ENCODE measurements around the gene MPPE1. TPM values are rescaled to one million over a fixed set of nuclear protein-coding genes. Genes with fewer than 3 reads are reported as not detected.

The MPPE1 gene
- total RNA-seq, 2 donors from 2014 or later, result 29.0 to 43.1 TPM

- DNase-seq, result no peak
- ATAC-seq, result no peak
- Histone ChIP-seq H3K27ac (no peak overlapping the region), H3K36me3 (replicated peaks in 1 of 2; ENCODE audit: insufficient read depth in 1 of 2, low read depth in 2 of 2) (no peaks in the 10 kb centered on the region), H3K4me1 (no peaks in the 10 kb centered on the region), H3K4me3 (no peak overlapping the region), H3K9me3 (no peaks in the 10 kb centered on the region), H3K27me3 (no peaks in the 10 kb centered on the region)
- WGBS, 2 donors, result 76 to 80% methylated on average over 11 to 12 of the region's 12 CpGs
- intact Hi-C loops (cut with DNase I), result no loop called here
- TF ChIP-seq CTCF (IDR thresholded peaks at IDR 0.05), result no peak
- TF ChIP-seq POLR2A (IDR thresholded peaks at IDR 0.05), result no peak
These were observed 43.0 kb downstream of the MPPE1 start for GRCh38 chr18:11865071-11865470.

DNA sequence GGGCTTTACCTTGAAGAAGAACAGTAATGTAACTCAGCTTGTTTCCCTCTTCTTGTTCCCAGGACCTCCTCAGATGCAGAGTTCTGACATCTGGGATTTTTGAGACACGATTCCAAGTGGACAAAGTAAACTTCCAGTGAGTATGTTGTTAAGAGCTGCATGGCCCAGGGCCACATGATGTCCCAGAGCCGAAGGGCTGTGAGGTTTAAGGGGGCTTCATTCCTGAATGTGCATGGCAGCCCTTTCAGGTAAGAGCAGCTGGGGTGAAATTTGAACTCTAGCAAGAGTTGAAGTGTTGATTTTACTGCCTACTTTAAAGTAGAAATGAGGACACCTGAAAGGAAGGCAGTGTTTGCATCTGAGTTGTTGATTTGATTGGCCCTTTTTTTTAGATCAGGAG lies 43.6 kb downstream of the MPPE1 start:
- DNase-seq (no peak), ATAC-seq (no peak)
- Histone ChIP-seq H3K27ac (no peak overlapping the region), H3K27me3 (no peaks in the 10 kb centered on the region), H3K9me3 (no peaks in the 10 kb centered on the region), H3K4me1 (no peaks in the 10 kb centered on the region), H3K4me3 (no peak overlapping the region), H3K36me3 (replicated peaks in 1 of 2; ENCODE audit: insufficient read depth in 1 of 2, low read depth in 2 of 2) (no peaks in the 10 kb centered on the region)
- TF ChIP-seq POLR2A (IDR thresholded peaks at IDR 0.05) (no peak), CTCF (IDR thresholded peaks at IDR 0.05) (no peak)
- intact Hi-C loops (cut with DNase I), result no loop called here
- 49 to 73% methylated on average over 2 of the region's 2 CpGs for WGBS, 2 donors

- no peak for ATAC-seq
- H3K27ac ChIP-seq, result no peak overlapping the region
- no peaks in the 10 kb centered on the region for H3K27me3 ChIP-seq
- H3K4me3 ChIP-seq, result no peak overlapping the region
- intact Hi-C loops (cut with DNase I), result no loop called here
- 63 to 67% methylated on average over 6 of the region's 6 CpGs for whole genome bisulfite sequencing, 2 donors
- H3K9me3 ChIP-seq, result no peaks in the 10 kb centered on the region
- H3K4me1 ChIP-seq, result no peaks in the 10 kb centered on the region
- DNase-seq, result no peak
- no peak for TF ChIP-seq CTCF (IDR thresholded peaks at IDR 0.05)
- TF ChIP-seq POLR2A (IDR thresholded peaks at IDR 0.05), result no peak
- H3K36me3 ChIP-seq (replicated peaks in 1 of 2; ENCODE audit: insufficient read depth in 1 of 2, low read depth in 2 of 2), result no peaks in the 10 kb centered on the region
These were observed 45.5 kb downstream of the MPPE1 start for GRCh38 chr18:11862468-11863137.

GRCh38 chr18:11861583-11862288 lies 46.4 kb downstream of the MPPE1 start:
- no peak for ATAC-seq
- Histone ChIP-seq H3K27ac (no peak overlapping the region), H3K9me3 (no peaks in the 10 kb centered on the region), H3K4me3 (no peak overlapping the region), H3K36me3 (replicated peaks in 1 of 2; ENCODE audit: insufficient read depth in 1 of 2, low read depth in 2 of 2) (no peaks in the 10 kb centered on the region), H3K4me1 (no peaks in the 10 kb centered on the region), H3K27me3 (no peaks in the 10 kb centered on the region)
- TF ChIP-seq POLR2A (IDR thresholded peaks at IDR 0.05) (no peak), CTCF (IDR thresholded peaks at IDR 0.05) (no peak)
- intact Hi-C loops (cut with DNase I), result no loop called here
- 78 to 80% methylated on average over 20 of the region's 20 CpGs for WGBS, 2 donors
- no peak for DNase-seq

All from body of pancreas (tissue), 4 donors.